Ramos (cell line): ENCODE results near the gene LRIG2.
"Not testable (repeated sequence)": the region's sequence is repeated elsewhere in the genome, so short reads cannot be mapped to it uniquely, and the experiment has no call there.

Source experiments
- in situ Hi-C: fragments of 300-500 bp; cut with MboI; formaldehyde crosslinking; loops from one replicate; pipeline ENCODE4 v1.14.3; 2022; ENCODE audit warnings: low sequenced_read_pairs; ENCODE audit not compliant: unreplicated experiment

Gene LRIG2

DNA sequence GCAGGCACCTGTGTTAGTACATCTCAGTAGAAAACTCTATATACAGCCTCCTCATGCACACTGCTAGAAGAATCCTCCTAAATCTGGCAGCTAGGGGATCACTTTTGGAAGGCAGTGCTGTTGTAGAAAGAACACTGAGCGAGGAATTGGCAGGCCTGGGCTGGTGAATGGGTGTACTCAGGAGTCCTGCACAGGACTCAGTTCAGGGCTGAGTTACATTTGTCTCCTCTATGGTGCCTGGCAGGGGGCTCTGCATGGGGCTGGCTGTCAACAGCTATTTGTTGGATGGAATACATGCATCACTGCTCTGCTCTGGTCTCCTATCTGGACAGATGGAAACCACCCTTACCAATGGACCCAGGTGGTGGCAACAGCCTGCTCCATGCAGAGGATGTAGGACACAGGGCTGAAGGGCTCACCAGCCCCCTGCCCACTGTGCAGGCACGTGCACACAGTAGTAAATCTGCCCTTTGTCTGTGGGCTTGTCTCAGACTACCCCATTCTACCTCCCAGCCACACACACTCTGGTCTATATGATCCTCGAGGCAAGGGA, 74.2 kb downstream of the LRIG2 start:
- in situ Hi-C loops: loop anchor here (25.0 kb wide), 1 partner anchor 540 kb away; no protein-coding TSS in a partner anchor

DNA sequence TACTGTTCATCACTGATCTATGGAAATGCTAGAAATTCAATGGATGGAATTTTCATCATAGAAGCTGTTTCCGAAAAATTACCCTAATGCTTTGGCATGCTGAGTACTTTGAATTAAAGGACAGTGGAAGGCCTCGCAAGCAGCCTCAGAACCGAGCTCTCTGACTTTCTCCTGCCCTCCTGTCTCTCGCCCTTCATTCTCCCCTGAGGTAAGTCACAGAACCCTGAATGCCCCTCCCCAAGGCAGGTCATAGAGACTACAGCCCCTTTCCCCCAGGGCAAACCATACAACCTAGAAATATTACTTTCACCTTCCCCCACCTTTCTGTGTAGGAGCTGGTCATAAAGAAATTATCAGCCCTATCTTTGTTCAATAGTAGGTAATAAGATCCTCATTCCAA, 74.8 kb downstream of the LRIG2 start:
- in situ Hi-C loops: loop anchor here (25.0 kb wide), 1 partner anchor 539 kb away; no protein-coding TSS in a partner anchor

DNA sequence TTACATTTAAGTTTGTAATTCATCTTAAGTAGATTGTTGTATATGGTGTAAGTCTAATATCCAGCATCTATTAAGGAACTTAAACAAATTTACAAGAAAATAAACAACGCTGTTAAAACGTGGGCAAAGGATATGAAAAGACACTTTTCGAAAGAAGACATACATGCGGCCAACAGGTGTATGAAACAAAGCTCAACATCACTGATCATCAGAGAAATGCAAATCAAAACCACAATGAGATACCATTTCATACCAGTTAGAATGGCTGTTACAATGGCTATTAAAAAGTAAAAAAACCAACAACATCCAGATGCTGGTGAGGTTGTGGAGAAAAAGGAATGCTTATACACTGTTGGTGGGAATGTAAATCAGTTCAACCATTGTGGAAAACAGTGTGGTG, 77.5 kb downstream of the LRIG2 start:
- in situ Hi-C loops: not testable (repeated sequence)

DNA sequence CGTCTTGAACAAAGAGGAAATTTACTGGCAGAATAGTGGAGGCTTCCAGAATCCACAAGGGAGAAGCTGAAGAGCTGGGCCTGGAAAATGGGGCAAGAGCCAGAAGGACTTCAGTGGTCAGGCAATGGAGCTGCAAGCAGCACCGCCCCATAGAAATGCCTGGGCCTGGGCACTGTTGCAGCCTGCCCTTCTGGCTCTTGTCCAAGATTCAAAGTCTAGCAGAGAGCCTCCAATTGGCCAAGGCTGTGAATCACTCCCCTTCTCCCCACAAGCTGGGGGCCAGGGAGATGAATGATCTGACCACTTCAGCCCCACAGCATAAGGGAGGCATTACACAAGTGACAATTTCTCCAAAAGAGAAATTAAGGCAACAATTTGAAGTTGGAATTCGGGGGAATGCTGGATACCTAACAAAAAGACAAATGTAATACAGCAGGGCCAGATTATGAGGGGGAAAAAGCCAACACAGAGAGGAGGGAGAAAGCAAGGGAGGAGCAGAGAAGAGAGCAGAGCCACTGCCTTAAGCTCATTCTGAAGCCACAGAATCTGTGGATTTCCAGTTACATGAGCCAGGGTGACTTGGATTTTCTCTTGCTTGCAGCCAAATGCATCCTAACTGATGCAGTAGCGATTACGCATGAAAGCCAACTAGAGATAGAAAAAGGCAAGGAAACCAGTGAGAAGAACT, 80.3 kb downstream of the LRIG2 start:
- in situ Hi-C loops: no loop called here

DNA sequence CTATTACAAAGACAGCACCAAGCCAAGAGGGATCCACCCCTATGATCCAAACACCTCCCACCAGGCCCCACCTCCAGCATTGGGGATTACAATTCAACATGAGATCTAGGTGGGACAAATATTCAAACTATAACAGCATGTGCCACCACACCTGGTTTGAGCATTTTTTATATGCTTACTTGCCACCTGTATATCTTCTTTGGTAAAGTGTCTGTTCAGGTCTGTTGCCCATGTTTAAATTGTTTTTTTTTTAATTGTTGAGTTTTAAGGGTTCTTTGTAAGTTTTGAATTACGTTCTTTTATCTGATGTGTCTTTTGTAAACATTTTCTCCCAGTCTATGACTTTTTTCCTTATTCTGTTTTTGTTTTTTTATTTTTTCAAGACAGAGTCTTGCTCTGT, 83.4 kb downstream of the LRIG2 start:
- in situ Hi-C loops: no loop called here

DNA sequence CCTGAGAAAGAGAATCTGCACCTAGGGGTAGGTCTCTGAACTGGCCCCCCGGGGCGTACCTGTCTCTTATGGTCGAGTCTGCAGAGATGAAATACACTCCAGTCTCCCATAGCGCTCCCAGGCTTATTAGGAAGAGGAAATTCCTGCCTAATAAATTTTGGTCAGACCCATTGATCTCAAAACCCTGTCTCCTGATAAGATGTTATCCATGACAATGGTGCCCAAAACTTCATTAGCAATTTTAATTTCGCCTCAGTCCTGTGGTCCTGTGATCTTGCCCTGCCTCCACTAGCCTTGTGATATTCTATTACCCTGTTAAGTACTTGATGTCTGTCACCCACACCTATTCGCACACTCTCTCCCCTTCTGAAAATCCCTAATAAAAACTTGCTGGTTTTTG, 85.7 kb downstream of the LRIG2 start:
- in situ Hi-C loops: not testable (repeated sequence)

DNA sequence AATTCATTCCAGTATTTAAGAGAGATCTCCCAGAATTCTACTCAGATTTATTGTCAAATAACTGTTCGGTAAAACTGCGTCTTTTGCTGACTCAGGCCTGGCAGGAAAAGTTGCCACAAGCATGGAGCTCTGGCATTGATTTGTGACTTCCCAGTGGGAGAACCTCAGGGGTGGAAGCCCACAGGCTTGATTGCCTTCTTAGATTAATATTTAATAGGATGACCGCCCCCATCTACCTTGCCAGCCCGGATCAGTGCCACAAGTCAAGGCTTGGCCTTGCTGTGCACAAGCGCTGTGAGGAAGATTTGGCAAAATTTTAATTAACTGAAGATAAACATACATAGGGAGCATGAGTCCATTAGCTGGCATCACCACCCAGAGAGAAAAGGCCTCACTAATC, 93.5 kb downstream of the LRIG2 start:
- in situ Hi-C loops: no loop called here

DNA sequence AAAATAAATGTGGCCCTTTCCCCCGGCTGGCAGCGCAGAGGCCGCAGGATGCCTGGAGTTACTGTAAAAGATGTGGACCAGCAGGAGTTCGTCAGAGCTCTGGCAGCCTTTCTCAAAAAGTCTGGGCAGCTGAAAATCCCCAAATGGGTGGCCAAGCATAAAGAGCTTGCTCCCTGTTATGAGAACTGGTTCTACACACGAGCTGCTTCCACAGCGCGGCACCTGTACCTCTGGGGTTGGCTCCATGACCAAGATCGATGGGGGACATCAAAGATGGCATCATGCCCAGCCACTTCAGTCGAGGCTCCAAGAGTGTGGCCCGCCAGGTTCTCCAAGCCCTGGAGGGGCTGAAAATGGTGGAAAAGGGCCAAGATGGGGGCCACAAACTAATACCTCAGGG, 95.9 kb downstream of the LRIG2 start:
- in situ Hi-C loops: no loop called here

DNA sequence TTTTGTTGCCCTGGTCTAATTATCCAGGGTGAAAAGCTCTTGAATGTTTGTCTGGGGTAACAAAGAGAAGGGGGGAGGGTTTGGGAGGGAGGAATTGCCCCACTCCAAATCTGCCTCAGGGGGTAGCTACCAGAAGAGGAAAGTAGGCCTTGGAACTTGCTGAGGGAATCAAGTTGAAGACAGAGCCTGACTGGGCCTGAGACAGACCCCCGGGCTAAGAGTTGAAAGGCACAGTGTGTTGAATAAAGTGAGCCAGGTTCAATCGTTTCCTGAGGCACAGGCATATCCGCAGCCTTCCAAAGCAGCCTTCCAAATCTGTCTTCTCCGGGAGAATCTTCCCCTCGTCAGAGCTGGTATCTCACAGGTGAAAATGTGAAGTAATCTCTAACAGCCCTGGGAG, 96.6 kb downstream of the LRIG2 start:
- in situ Hi-C loops: no loop called here

DNA sequence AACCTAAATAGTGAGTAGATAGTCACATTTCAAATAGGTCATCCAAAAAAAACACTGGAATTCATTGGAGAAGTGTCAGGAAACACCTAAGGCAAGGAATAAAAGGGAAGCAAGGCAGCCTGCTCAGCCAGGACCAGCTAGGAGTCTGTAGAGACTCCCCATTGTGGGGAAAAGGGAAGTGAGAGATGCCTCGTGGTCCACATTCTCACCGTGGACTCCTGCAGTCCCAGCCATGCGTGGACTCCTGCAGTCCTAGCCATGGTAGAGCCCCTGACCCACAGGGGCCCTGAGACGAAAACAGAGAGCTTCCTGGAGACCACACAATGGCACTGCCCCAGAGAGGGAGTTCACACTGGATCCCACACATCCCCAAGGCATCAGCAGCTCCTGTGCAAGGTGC, 97.5 kb downstream of the LRIG2 start:
- in situ Hi-C loops: no loop called here

DNA sequence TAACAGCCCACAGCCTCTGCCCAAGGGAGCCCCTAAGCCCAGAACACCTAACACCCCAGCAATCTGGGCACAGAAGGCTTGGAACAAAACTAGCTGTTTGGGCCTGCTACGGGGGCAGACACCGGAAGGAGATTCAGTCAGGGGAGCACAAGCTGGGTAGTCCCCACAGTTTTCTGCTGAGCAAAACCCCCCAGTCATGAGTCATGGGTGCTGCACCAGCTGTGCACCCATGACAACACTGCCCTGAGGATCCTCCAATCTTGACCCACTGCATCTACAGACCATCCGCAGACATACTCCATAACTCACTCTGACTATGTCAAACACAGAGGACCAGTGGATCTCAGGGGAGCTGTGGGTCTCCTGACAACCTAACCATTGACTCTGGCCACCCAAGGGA, 105.1 kb downstream of the LRIG2 start:
- in situ Hi-C loops: no loop called here

DNA sequence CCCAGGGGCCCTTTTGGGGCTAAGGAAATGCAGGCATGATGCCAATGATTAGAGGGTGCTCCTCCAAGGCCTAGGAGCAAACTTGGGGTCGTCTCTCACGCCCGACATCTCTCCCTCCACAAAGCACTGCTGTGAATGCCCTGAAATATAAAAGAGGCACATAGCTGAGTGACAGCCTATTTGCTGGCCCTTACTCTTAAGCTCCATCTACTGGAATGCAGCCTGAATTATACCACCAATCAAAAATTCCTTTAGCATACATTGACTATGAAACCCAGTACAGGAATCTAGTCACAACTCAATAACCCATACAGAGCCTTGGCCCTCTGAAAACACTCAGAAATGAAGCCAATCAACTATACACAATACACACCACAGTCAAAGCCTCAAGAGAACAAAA, 105.5 kb downstream of the LRIG2 start:
- in situ Hi-C loops: no loop called here
